HG02798 (cell line): Measurements from ENCODE around the gene KDM5A.
"Not testable (repeated sequence)": the region's sequence is repeated elsewhere in the genome, so short reads cannot be mapped to it uniquely, and the experiment has no call there.

ENCODE experiments used
- ATAC-seq: cut with Tn5 transposase; IDR thresholded peaks from one replicate; pipeline ENCODE4 v1.9.1; 2021; ENCODE audit warnings: mild to moderate bottlenecking; ENCODE audit not compliant: unreplicated experiment, poor library complexity

The KDM5A gene

DNA sequence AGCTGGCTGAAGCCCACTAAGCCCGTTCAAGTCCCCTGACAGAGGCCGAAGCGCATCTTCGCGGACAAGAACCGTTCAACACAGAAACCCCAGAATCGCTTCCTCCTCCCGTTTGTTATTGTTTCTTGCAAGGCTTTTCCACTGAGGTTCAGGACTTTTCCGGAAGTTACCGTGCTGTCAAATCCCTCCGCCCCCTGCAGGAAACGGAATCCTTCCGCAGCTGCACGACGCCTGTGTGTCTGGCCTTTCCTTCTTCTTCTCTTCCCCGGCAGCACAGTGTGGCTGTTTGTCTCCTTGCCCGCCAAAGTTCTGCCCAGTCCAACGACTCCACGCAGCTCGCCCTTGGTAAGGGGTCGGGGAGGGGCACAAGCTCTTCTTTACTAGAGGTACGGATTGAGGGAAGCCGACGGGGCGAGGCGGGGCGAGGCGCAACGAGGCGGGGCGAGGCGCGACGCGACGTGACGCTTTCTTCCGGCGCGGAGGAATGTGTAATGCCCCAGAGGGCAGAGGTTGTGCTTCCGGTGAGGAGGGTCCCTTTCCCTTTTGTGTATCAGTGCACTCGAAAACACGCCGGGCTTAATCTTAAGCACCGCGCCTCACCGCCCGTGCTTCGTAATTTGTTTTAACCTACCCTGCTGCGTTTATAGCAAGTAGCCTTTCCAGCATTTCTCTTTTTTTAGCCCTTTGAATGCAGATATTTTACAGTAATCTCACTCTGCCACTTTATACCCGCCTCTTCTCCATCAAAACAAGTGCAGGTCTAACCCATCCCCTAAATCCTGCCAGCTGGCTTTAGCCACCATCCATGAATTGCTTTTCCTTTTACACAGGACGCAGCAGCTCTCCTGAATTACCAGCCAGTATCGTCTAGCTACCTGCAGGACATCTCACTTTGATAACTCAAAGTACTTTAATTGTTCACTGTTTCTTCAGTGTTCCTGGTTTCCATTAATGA is at the start of gene KDM5A:
KDM5A (minus strand) TSS at position 179 of the 955 bp plus-strand sequence. CDS start 229 bp downstream, outside the sequence.
- peak; percentile 96 for ATAC-seq

DNA sequence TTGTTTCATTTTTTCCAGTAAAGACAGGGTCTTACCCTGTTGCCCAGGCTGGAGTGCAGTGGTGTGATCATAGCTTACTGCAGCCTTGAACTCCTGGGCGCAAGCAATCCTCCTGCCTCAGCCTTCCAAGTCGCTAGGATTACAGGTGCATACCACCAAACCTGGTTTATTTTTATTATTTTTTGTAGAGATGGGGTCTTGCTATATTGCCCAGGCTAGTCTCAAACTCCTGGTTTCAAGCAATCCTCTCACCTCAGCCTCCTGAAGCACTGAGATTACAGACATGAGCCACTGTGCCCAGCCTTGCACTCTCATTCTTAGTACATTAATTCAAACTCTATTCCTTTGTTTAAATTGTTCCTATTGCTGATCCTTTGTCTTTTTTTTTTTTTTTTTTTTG is 46.6 kb upstream of the KDM5A start:
- not testable (repeated sequence) for ATAC-seq

DNA sequence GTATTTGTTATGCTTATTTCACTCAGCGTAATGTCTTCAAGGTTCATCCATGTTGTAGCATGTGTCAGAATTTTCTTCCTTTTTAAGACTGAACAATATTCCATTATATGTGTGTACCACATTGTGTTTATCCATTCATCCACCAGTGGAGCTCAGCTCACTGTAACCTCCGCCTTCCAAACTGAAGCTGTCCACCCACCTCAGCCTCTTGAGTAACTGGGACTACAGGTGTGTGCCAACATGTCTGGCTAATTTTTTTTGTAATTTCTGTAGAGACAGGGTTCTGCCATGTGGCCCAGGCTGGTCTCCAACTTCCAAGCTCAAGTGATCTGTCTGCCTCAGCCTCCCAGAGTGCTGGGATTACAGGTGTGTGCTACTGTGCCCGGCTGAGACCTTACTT is 33.4 kb upstream of the KDM5A start:
- no peak for ATAC-seq

DNA sequence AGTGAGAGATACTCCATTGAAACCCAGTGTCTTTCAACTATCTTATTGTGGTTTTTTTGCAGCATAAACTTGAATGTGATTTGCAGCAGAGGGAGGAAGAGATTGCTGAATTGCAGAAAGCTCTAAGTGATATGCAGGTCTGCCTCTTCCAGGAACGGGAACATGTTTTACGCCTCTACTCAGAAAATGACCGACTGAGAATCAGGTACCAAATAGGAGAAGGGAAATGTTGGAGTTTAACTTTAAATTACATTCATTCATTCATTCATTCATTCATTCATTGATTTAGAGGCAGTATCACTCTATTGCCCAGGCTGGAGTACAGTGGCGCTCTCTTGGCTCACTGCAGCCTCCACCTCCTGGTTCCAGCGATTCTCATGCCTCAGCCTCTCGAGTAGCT is 29.3 kb upstream of the KDM5A start:
- ATAC-seq, result no peak

DNA sequence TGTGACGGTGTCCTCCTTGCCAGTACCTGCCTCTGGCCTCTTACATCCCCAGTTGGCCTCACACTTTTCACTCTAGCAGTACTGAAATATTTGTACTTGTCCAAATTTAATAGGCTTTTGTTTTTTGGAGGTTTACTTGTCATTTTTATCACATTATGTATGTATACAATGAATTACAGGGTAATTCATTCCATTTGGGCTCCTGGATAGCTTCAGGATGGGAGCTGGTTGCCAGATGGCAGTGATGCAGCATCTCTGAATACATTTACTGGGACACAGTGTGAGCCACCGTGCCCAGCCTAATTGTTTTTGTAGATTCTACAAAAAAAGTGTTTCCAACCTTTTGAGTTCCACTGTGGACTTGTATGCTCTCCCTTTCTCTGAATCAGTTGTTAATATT is 25.7 kb upstream of the KDM5A start:
- no peak for ATAC-seq

DNA sequence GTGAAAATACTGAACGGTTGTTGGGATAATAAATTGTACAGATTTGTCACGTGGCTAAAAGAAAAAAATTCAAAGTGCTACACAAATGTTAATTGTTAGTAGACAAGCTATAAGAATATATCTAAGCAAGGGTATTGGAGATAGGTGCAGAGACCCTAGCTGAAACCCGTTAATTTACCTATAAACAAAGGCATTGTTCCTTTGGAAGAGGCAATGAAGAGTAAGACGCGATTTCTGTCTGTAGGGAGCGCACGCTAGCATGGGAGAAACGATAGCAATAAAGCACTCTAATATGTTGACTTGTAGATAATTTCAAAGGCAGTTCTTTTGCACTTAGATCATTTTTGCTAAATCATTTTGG is 12.9 kb upstream of the KDM5A start:
- ATAC-seq, result no peak

DNA sequence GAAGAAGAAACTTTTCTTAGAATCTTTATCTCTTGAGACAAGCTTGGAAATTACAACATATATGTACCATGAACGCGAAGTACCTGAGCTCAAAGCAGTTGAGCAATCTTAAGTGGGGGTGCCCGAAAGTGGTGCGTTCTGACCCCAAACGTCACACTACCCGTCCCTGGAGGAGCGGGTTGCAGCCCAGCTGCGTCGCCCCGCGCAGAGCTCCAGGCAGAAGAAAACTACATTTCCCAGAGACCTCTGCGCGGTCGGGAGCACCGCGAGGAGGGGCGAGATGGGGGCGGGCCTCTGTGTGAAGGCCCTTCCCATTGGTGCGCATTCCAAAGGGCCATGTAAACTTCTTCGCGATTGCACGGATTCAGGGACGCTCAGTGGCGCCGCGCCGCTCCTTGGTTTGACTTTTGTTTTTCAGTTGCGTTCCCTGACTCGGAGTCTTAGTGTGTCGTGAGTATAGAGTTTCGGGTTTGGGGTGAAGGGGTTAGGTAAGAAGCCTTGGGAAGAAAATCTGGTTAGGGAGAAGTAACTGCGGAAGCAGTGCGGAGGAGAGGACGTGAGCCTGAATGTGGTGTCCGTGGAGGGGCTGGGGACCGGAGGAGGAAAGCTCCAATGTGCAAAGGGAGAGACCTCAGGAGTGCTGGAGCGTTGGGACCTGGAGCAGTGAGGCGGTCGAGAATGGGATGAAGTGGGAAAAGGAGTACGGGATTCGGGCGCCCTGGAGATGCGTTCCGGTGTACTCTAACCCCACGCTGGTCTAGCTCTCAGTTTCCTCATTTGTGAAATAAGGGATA is 12.3 kb upstream of the KDM5A start, which contains the start of gene CCDC77:
CCDC77 (plus strand) TSS at position 410 of the 794 bp plus-strand sequence. CDS start 7,740 bp downstream, outside the sequence.
- ATAC-seq, result peak; percentile 98

DNA sequence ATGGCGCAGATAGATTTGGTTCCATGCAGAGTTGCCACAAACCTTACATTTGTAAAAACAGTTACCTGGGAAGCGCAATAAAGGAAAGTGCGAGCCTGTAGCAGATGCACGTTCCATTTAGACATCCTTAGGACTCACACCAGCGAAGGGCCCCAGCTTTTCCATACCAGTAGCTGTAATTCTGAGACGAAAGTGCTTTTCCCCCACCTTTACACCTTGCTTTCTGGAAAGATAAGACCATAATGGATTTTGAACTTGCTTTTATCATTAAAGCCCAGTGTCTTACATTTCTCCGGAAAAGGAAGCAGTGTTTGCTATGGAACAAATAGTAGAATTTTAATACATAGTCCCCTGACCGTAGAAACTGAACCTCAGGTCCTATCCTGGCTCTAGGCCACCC is 11.7 kb upstream of the KDM5A start:
- ATAC-seq, result no peak

DNA sequence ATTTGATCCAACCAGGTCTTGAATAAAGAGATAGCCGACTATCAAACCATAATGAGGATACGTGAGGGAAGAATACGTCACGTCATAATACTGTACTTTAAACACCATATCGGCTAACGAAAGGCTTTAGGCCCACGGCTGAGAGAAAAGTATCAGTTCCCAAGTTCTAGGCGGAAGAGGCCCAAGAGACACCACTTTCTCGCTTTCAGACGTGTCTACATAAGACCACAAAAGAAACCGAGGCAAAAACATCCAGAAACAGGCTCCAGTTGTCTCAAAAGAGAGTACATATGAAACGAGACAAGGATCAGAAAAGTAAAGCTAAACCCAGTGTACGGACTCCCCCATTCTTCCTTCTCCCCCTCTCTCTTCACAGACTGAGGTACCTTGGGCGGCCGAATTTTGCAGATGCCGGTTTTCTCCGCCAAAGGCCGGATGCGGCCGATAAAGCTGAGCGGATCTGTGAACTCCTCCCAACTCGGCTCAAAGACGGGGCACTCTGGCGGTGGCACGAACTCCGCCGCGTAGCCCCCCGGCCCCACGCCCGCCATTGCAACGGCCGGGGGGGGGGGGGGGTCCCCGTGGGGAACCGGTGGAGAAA is 479 bp downstream of the KDM5A start:
- ATAC-seq, result peak; percentile 22

DNA sequence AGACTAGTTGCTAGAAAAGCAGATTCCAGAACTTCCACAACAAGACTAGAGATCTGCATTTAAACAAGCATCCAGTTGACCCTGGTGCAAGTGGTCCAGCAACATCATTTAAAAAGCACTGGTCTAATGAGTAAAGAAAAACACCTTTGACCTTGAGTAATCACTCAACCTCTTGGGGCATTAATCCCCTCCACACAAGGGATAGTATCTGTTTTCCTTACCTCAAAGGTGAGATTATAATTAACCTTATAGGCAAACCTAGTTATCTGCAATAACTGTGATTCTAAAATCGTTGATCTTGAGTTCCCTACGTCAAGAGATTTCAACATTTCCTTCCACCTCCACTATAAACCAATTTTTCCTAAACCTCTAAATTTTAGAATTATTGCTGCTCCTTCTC is 1.1 kb downstream of the KDM5A start:
- no peak for ATAC-seq

DNA sequence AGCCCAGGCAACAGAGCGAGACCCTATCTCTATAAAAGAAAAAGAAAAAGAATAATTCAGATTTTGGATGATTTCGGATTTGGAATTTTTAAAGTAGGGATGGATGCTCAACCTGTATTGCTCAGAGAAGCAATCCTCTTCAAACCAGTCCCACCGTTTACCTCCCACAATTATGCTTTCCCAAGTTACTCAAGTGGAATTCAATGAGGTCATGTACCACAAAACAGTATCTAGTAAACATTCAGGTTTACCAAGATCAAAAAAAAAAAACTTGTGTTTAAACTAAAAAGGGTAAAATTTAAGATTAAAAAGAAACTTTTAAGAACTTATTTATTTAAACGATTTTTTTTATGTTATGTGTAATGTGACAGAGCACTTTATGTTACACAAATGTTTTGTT is 2.5 kb downstream of the KDM5A start:
- ATAC-seq, result no peak

DNA sequence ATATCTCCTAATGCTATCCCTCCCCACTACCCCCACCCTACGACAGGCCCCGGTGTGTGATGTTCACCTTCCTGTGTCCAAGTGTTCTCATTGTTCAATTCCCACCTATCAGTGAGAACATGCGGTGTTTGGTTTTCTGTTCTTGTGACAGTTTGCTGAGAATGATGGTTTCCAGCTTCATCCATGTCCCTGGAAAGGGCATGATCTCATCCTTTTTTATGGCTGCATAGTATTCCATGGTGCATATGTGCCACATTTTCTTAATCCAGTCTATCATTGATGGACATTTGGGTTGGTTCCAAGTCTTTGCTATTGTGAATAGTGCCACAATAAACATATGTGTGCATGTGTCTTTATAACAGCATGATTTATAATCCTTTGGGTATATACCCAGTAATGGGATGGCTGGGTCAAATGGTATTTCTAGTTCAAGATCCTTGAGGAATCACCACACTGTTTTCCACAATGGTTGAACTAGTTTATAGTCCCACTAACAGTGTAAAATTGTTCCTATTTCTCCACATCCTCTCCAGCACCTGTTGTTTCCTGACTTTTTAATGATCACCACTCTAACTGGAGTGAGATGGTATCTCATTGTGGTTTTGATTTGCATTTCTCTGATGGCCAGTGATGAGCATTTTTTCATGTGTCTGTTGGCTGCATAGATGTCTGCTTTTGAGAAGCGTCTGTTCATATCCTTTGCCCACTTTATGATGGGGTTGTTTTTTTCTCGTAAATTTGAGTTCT is 18.2 kb downstream of the KDM5A start:
- ATAC-seq, result not testable (repeated sequence)

DNA sequence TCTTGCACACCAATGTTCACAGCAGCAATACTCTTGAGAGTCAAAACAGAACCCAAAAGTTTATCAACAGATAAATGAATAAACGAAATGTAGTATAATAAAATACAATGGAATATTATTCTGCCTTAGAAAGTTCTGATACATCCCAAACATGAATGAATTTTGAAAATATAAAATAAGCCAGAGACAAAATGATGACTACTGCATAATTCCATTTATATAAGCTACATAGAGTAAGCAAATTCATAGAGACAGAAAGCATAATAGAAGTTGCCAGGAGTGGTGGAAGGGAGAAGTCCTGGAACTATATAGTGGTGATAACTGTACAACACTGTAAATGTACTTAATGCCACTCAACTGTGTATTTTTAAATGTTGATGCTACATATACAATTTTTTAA is 21.1 kb downstream of the KDM5A start:
- no peak for ATAC-seq

DNA sequence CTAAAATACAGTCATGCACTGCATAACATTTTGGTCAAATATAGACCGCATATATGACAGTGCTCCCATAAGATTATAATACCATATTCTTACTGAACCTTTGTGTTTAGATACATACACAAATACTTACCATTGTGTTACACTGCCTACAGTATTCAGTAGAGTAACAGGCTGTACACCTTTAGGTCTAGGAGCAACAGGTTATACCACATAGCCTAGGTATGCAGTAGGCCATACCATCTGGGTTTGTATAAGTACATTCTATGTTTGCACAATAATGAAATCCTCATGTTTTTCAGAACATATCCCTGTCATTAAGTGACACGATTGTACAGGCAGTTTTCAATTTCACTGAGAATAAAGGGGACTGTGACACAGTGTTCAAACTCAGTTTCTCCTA is 22.3 kb downstream of the KDM5A start:
- no peak for ATAC-seq

DNA sequence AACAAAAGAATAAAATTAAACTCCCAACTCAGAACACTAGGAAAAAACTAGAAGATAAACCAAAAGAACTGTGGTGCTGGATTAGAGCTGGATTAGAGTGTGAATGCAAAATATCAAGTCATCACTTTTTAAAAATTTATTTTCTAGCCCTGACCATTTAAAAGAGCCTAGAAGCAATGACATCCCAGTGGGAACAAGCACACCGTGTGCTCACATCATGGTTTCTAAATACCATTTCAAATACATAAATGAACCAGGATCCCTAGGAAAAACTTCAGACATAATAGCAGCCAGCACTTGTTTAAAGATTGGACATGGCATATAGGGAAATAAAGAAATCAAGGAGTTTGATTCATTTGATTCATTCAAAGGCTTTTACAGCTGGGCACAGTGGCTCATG is 30.0 kb downstream of the KDM5A start:
- ATAC-seq, result no peak

DNA sequence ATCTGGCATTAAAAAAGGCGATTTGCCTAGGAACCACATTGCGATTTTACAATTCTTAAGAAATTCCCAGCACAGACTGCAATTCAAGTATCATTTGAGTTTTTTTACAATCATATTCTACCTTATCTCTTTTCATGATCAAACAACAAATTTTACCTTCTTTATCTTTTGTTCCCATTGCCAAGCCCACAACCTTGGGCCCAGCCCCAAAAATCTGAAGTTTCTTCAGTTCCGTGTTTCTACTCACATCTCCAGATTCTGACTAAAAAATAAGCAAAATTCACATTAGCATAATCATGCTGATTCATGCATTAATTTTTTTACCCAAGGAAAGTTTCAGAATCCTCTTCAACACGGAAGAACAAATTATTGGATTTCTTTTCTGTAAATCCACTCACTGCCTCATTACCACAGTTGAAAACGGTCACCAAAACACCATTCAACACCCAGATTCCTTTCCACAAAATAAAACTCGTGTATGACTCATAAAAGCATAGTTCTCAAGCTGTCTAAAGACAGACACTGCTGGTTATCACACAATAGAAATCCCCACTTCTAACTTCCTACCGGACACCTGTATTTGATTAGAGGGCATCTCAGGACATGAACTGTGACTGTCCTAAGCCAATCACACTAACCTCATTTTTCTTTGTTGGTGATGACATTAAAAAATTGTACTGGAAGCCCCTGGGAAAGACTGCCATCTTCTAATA is 32.7 kb downstream of the KDM5A start:
- ATAC-seq, result no peak

DNA sequence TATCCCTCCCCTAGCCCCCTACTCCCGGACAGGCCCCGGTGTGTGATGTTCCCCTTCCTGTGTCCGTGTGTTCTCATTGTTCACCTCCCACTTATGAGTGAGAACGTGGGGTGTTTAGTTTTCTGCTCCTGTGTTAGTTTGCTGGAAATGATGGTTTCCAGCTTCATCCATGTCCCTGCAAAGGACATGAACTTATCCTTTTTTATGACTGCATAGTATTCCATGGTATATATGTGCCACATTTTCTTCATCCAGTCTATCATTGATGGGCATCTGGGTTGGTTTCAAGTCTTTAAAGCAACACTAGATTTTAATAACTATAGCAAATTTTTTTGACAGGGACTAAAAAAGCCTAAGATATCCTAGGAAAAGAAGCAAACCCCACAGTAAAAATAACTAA is 37.9 kb downstream of the KDM5A start:
- not testable (repeated sequence) for ATAC-seq

DNA sequence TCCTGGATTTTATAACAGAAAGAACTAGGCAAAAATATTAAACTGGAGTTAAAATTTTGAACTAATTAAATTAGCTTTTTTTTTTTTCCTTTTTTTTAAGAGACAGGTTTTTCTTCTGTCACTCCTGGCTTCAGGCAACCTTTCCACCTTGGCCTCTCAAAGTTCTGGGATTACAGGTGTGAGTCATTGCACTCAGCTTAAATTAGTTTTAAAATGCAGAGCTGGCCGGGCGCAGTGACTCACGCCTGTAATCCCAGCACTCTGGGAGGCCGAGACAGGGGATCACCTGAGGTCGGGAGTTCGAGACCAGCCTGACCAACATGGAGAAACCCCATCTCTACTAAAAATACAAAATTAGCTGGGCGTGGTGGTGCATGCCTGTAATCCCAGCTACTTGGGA is 39.5 kb downstream of the KDM5A start:
- ATAC-seq, result not testable (repeated sequence)

DNA sequence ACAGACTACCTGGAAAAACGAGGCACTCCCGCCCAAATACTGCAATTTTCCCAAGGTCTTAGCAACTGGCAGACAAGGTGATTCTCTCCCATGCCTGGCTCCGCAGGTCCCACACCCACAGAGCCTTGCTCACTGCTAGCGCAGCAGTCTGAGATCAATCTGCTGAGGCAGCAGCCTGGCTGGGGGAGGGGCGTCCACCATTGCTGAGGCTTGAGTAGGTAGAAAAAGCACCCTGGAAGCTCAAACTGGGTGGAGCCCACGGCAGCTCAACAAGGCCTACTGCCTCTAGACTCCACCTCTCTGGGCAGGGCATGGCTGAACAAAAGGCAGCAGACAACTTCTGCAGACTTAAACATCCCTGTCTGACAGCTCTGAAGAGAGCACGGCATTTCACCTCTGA is 46.1 kb downstream of the KDM5A start:
- ATAC-seq, result not testable (repeated sequence)

DNA sequence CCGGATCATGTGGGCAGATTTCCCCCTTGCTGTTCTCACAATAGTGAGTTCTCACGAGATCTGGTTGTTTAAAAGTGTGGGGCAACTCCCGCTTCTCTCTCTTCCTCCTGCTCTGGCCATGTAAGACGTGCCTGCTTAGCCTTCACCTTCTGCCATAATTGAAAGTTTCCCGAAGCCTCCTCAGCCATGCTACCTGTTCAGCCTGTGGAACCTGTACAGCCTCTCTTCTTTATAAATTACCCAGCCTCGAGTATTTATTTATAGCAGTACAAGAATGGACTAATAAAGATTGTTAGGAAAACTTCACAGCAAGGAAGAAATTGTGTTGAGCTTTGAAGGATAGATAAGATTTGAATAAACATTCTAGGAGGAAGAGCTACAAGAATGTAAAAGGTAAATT is 52.1 kb downstream of the KDM5A start:
- ATAC-seq, result no peak
